ENCODE measurements around the gene VMAC. TPM values are rescaled to one million over a fixed set of nuclear protein-coding genes. Genes with fewer than 3 reads are reported as not detected.

Gene VMAC
- total RNA-seq, 1 donor from 2014 or later: 2.5 TPM

DNA sequence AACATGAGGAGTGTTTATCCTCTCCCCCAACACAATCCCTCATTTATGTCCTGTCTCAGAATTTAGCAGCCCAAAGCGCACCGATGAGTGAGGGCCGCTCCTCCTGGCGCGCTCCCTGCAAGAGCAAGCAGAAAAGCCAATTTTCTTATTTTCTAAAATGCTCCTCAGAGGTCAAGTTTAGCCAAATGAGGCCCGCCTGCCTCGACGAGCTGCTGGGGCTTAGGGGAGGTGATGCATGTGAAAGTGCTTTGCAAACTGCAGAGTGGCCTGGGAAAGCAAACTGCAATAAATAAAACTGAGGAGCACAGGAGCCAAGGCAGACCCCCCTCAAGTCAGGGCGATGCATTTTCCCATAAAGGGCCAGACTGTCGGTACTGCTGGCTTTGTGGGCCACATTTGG is 38.4 kb downstream of the VMAC start:
- intact Hi-C loops (cut with micrococcal nuclease): no loop called here
- peaks cover 26% of the 10 kb centered on the region for H3K36me3 ChIP-seq
- H3K4me3 ChIP-seq: no peak overlapping the region
- no peaks in the 10 kb centered on the region for H3K9me3 ChIP-seq (replicated peaks)
- TF ChIP-seq, protein P1, sequence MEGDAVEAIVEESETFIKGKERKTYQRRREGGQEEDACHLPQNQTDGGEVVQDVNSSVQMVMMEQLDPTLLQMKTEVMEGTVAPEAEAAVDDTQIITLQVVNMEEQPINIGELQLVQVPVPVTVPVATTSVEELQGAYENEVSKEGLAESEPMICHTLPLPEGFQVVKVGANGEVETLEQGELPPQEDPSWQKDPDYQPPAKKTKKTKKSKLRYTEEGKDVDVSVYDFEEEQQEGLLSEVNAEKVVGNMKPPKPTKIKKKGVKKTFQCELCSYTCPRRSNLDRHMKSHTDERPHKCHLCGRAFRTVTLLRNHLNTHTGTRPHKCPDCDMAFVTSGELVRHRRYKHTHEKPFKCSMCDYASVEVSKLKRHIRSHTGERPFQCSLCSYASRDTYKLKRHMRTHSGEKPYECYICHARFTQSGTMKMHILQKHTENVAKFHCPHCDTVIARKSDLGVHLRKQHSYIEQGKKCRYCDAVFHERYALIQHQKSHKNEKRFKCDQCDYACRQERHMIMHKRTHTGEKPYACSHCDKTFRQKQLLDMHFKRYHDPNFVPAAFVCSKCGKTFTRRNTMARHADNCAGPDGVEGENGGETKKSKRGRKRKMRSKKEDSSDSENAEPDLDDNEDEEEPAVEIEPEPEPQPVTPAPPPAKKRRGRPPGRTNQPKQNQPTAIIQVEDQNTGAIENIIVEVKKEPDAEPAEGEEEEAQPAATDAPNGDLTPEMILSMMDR (IDR thresholded peaks at IDR 0.05; ENCODE audit: borderline replicate concordance): no peak
- DNase-seq: no peak
- no peaks in the 10 kb centered on the region for H3K27me3 ChIP-seq (ENCODE audit: low read depth)
- H3K4me1 ChIP-seq: peaks cover 59% of the 10 kb centered on the region
- H3K27ac ChIP-seq (replicated peaks): peak overlapping the region; percentile 0

DNA sequence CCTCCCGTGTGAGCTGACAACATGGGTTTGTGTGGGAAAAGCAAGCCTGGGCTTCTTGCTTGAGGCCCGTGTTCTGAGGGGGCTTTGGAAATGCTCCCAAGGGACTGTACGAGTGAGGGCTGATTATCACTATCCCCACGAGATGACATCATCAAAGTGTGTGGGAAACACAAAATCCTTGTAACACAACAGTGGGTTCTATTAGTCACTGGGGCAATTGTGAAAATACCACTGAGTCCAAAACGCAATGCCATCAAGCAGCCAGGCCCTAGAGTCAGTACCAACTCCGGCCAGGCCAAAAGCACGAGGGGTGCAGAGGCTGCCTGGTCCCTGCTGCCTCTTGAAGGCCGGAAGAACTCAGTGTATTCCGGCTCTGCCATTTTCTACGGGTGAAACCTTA is 39.0 kb downstream of the VMAC start:
- Histone ChIP-seq H3K4me3 (no peak overlapping the region), H3K36me3 (peaks cover 26% of the 10 kb centered on the region), H3K27ac (replicated peaks) (peak overlapping the region; percentile 0), H3K4me1 (peaks cover 65% of the 10 kb centered on the region), H3K9me3 (replicated peaks) (no peaks in the 10 kb centered on the region), H3K27me3 (ENCODE audit: low read depth) (no peaks in the 10 kb centered on the region)
- no peak for DNase-seq
- intact Hi-C loops (cut with micrococcal nuclease): no loop called here
- TF ChIP-seq, protein P1 (IDR thresholded peaks at IDR 0.05; ENCODE audit: borderline replicate concordance): no peak

DNA sequence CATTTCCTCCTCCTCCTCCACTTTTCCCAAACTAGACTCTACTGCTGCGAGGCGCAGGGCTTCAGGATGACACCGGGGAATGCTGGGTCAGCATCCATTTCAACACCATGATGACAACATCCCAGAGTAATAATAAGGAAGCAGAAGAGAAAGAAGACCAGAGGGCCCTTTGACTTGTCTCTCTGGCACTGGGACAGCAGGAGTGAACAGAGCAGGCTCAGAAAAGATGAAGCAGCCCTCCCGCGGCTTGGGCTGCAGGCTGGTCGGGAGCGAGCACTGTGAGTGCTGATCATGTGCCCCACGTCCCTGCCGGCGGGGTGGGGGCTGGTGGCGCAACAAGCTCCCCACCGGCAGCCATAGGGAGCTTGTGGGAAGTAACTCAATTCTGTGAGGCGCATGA is 42.8 kb downstream of the VMAC start:
- Histone ChIP-seq H3K4me3 (peak overlapping the region; percentile 29), H3K27ac (replicated peaks) (peak overlapping the region; percentile 84), H3K9me3 (replicated peaks) (no peaks in the 10 kb centered on the region), H3K36me3 (no peaks in the 10 kb centered on the region), H3K27me3 (ENCODE audit: low read depth) (no peaks in the 10 kb centered on the region), H3K4me1 (peaks cover 80% of the 10 kb centered on the region)
- TF ChIP-seq, protein P1 (IDR thresholded peaks at IDR 0.05; ENCODE audit: borderline replicate concordance): no peak
- DNase-seq: peak; percentile 68
- intact Hi-C loops (cut with micrococcal nuclease): no loop called here

DNA sequence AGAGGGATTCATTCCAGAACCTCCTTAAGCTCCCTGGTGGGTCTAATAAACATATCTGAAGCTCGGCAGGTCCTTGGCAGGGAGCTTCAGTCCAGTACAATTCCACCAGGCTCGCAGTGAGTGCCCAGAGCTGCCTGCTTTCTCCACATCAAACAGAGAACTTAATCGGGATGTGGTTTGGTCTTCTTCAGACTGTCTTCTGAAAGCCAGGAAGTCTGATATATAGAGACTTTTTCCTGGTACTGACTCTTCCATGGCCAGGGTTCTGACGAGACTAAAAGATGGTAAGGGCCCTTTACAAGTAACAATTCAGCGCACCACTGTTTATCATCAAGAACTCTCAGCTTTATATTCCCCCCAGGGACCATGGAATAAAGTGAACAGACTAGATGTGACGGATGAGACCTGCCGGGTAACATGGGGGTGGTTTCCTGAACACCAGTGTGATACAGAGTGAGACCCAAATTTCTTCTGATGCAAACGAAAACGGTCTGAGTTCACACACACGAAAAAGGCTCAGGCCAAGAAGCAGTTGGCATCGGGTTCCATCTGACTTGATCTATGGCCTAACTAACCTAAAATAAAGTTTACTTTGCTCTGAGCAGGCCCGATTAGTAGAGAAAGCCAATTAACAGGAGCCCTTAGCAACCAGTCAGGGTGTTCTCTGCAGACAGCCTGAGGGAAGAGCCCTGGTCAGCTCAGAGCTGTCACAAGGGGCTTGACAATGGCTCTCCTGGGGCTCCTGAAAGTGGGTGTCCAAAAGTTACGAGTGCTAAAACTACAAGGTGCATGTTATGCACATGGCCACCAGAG is 44.3 kb downstream of the VMAC start:
- Histone ChIP-seq H3K36me3 (no peaks in the 10 kb centered on the region), H3K4me3 (no peak overlapping the region), H3K4me1 (peaks cover 81% of the 10 kb centered on the region), H3K9me3 (replicated peaks) (no peaks in the 10 kb centered on the region), H3K27me3 (ENCODE audit: low read depth) (no peaks in the 10 kb centered on the region), H3K27ac (replicated peaks) (peak overlapping the region; percentile 84)
- intact Hi-C loops (cut with micrococcal nuclease): no loop called here
- DNase-seq: no peak
- TF ChIP-seq, protein P1 (IDR thresholded peaks at IDR 0.05; ENCODE audit: borderline replicate concordance): no peak

DNA sequence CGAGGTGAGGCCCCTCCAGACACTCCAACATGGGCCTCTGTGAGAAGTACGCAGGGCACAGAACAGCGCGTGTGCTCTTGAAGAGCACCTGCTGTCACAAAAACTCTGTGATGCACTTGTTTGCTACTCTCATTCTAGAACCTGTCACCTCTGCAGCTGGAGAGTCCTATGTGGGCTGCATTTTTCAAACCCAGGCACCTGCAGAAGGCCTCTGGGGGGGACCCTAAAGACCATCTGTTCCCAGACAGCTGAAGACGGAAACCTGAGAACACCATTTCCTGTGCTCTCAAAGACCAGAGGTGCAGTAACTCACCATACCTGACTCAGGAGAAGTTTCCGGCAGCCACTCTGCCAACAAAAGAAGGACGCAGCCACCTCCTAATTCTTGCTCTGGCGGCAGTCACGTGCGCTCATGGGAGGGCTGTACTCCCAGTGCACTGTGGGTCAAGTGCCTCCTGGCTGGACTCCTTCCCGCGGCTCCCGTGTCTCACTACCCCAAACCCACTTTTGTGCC is 45.2 kb downstream of the VMAC start:
- intact Hi-C loops (cut with micrococcal nuclease): no loop called here
- H3K27ac ChIP-seq (replicated peaks): peak overlapping the region; percentile 84
- no peaks in the 10 kb centered on the region for H3K36me3 ChIP-seq
- H3K4me3 ChIP-seq: peak overlapping the region; percentile 39
- DNase-seq: peak; percentile 65
- no peaks in the 10 kb centered on the region for H3K9me3 ChIP-seq (replicated peaks)
- TF ChIP-seq, protein P1 (IDR thresholded peaks at IDR 0.05; ENCODE audit: borderline replicate concordance): no peak
- H3K4me1 ChIP-seq: peaks cover 86% of the 10 kb centered on the region
- H3K27me3 ChIP-seq (ENCODE audit: low read depth): no peaks in the 10 kb centered on the region

Measured in left ventricle myocardium inferior (tissue), 1 donor.